Measurements from ENCODE around the gene ZBTB43.
A peak's percentile ranks its signal among the peaks of the same experiment; 100 is the strongest.

The ZBTB43 gene

DNA sequence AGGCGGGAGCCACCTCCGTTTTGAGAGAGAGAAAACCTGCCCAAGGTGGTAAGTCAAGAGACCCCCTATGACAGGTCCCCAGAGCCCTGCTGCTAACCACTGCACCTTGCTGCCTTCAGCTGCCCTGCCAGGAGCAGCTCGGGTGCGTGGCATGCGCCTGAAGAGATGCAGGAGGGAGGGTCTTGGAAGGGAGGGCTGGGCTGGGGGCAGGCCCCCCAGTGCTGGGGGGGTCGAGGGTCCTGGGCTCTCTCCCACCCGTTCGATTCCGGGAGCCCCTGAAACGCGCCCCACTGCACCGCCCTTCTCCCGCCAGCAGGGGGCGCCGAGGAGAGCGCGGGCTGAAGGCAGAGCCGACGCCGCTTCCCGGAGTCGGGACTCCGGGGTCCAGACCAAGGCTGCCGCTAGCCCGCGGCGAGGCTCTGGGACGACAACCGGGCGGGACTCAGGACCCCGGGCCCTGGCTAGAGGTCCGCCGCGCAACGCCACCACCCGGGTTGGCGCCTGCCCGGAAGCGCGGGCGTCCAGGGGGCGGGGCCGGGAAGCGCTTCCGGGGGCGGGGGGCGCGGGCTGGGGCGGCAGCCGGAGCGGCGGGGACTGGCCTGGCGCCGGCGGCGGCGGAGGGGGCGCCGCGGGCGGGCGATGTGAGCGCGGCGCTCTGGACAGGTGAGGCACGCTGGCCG lies 55.4 kb downstream of the ZBTB43 start, which contains the start of gene ZBTB34:
Gene ZBTB34, plus strand, starts transcription at position 563 of the 680 bp plus-strand sequence. CDS start 18,761 bp downstream, outside the sequence.
- peak; percentile 80 for DNase-seq

- peak; percentile 65 for DNase-seq
Observed at GRCh38 chr9:126860757-126861466, 56.1 kb downstream of the ZBTB43 start.

- DNase-seq: no peak
Observed at GRCh38 chr9:126861707-126862103, 56.9 kb downstream of the ZBTB43 start.

- no peak for DNase-seq
Observed at GRCh38 chr9:126862104-126862761, 57.4 kb downstream of the ZBTB43 start.

DNA sequence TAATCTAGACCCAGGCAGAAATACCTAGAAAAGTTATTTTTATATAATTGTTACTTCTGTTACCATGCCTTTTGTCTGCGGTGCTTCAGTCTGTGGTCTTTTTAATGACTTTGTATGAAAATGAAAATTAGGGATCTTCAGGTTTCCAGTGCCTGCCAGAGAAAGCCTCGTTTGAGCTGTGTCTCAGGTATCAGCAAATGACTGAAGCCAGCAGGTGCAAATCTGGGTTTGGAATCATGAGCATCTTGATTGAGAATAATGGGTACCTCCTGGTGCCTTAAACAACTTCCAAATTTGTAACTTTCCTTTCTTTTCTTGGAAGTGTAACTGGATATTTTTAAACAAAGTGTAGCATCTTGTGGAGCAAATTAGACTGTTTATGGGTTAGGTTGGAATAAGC lies 59.9 kb downstream of the ZBTB43 start:
- no peak for DNase-seq

GRCh38 chr9:126869368-126869767 lies 64.5 kb downstream of the ZBTB43 start:
- no peak for DNase-seq

- DNase-seq: no peak
Observed at GRCh38 chr9:126872516-126872915, 67.7 kb downstream of the ZBTB43 start.

DNA sequence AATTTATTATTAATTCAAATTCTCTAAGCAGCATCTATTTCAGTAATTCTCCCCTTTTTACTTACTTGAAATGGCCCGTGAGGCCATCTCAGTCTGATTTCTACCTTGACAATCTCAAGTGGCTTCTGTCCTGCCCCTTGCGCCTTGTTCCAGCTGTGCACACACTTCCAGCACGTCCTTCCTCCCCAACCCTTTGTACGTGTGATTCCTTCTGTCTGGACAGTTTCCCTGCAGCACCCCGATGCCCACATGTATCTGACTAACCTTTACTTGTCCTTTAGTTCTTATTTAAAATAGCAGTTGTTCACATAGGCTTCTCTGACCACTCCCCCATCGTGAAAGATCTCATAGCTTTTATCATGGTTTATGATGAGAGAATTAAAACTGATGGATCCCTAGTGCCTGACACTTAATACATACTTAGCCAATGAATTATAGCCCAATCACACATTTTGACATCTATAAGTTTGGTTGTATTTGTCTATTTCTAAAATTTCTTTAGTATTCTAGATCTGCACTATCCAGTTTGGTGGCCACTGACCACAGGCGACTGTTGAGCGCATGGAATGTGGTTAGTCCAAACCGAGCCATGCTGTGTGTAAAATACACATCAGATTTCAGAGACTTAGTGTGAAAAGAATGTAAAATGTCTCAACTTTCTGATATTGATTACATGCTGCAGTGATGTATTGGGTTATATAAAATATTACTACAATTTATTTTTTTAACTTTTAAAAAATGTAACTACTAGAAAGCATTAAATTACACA lies 69.9 kb downstream of the ZBTB43 start:
- peak; percentile 76 for DNase-seq

DNA sequence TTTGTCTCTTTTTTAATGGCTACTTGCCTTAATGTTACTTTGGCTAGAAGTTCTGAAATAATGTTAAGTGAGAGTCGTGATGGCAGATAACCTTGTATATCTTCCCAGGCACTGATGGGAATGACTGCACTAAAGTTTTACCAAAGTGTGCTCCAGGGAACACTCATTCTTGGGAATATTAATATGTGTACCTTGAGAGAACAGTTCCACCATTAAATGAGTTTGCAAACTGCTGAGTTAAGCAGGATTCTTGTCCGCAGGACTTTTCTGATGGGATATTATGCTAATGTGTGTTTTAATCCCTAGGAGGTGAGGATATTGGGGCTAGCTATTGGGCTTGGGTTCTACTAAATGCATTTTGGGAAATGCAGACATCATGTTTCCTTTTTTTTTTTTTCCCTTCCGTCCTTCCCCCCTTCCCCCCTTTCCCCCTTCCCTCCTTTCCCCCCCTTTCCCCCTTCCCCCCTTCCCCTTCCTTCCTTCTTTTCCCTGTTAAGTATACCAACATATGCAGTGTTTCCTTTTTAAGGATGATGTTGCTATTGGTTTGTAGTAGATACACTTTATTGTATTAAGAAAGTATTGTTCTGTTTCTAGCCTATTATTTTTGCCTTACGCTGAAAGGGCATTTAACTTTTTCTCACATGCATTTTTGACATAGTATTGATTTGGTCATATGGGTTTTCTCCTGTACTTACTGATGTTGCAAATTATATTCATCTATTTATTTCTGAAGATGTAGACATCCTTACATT lies 71.1 kb downstream of the ZBTB43 start:
- DNase-seq: no peak

- no peak for DNase-seq
Observed at GRCh38 chr9:126876531-126876930, 71.7 kb downstream of the ZBTB43 start.

DNA sequence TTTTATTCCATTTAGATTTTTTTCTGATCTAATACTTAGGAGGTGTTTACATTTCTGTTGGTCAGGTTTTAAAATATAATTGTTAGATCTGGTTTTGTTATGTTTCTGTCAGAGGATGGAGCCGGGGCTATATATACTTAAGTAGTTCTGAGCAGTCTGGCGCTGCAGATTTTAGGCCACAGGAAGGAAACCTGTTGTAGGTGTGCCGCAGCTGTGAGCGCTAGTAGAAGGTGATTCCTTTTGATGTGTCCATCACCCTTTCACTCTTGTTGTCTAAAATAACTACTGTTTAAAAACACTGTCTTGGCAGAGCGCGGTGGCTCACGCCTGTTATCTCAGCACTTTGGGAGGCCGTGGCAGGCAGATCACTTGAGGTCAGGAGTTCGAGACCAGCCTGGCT lies 72.6 kb downstream of the ZBTB43 start:
- DNase-seq: no peak

DNA sequence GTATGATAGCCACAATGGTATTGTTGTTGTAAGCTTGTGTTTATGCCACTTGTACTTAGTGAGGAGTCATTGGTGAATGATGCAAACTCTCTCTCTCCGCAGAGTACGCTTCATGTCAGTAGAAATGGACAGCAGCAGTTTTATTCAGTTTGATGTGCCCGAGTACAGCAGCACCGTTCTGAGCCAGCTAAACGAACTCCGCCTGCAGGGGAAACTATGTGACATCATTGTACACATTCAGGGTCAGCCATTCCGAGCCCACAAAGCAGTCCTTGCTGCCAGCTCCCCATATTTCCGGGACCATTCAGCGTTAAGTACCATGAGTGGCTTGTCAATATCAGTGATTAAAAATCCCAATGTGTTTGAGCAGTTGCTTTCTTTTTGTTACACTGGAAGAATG lies 74.4 kb downstream of the ZBTB43 start:
- no peak for DNase-seq

- no peak for DNase-seq
Observed at GRCh38 chr9:126880226-126880946, 75.5 kb downstream of the ZBTB43 start.

DNA sequence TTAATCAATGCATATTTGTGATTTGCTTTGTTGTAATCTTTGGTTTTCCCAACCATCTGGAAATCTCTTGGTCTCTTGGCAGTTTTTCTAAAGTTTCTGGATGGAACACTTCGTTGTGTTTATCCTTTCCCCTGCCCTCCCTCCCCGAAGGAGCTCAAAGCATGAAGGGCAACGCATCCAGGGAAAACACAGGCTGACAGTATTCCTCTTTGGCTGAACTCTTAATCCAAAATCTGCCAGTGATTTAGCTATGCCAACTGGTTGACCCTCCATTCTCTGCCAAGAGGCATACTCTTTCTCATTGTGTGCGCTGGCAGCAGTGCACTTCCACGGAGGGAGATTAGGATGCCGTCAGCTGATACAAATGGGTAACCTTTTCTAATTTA lies 76.1 kb downstream of the ZBTB43 start:
- no peak for DNase-seq

GRCh38 chr9:126882746-126883145 lies 77.9 kb downstream of the ZBTB43 start:
- no peak for DNase-seq

- DNase-seq: no peak
Observed at GRCh38 chr9:126883636-126884035, 78.8 kb downstream of the ZBTB43 start.

- DNase-seq: no peak
Observed at GRCh38 chr9:126885131-126885641, 80.3 kb downstream of the ZBTB43 start.

- no peak for DNase-seq
Observed at GRCh38 chr9:126886034-126886822, 81.4 kb downstream of the ZBTB43 start.

DNA sequence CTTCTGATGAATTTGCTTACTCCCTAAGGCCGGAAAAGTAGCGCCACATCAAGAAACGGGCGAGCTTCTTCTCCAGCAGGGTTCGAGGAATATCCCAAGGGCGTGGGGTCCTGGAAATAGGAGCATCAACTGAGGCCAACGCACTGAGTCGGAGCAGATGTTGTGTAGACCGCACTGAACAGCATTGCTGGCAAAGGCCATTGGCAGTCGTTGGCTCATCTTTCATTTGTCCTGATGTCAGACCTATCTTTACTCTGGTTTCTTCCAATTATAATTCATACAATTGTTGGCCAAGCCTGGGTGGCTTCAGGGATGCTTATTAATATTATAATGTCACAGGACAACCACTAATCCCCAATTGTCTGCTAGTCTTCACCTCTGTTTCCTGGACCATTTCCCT lies 82.1 kb downstream of the ZBTB43 start:
- no peak for DNase-seq

Measured in DMS53 (cell line).